Stimulated activated CD4-positive, alpha-beta T cell treated with anti-CD3 and anti-CD28 coated beads, TNF-alpha, amount 100 ng/mL, for 48 hours (primary cell): ENCODE results near the gene YEATS4.

Experiments used
- DNase-seq, 3 donors: peaks; one replicate each; pipeline ENCODE4 v3.0.0-alpha.2; 2020; ENCODE audit warnings: low read depth in 3 of 3

The YEATS4 gene

GRCh38 chr12:69392179-69392928 lies 32.8 kb downstream of the YEATS4 start:
- DNase-seq, result no peak

- DNase-seq, result no peak
These were observed 36.5 kb downstream of the YEATS4 start for GRCh38 chr12:69396041-69396440.

GRCh38 chr12:69396963-69397362 lies 37.4 kb downstream of the YEATS4 start:
- DNase-seq, result no peak

- DNase-seq, result no peak
These were observed 38.4 kb downstream of the YEATS4 start for GRCh38 chr12:69397978-69398377.

GRCh38 chr12:69401940-69402339 lies 42.4 kb downstream of the YEATS4 start:
- DNase-seq, result no peak

GRCh38 chr12:69404851-69405565 lies 45.5 kb downstream of the YEATS4 start:
- no peak for DNase-seq

GRCh38 chr12:69405566-69405865 lies 46.0 kb downstream of the YEATS4 start:
- no peak for DNase-seq

- DNase-seq, result no peak
These were observed 46.7 kb downstream of the YEATS4 start for GRCh38 chr12:69406217-69406616.

- DNase-seq, result no peak
These were observed 51.0 kb downstream of the YEATS4 start for GRCh38 chr12:69410571-69410970.

GRCh38 chr12:69412655-69413054 lies 53.1 kb downstream of the YEATS4 start:
- no peak for DNase-seq

GRCh38 chr12:69415471-69416275 lies 56.1 kb downstream of the YEATS4 start:
- DNase-seq, result no peak

- no peak for DNase-seq
These were observed 57.7 kb downstream of the YEATS4 start for GRCh38 chr12:69417231-69417630.

- DNase-seq, result no peak
These were observed 58.2 kb downstream of the YEATS4 start for GRCh38 chr12:69417741-69418167.

- DNase-seq, result no peak
These were observed 60.2 kb downstream of the YEATS4 start for GRCh38 chr12:69419701-69420100.

- DNase-seq, result no peak
These were observed 62.0 kb downstream of the YEATS4 start for GRCh38 chr12:69421548-69421947.

- DNase-seq, result no peak
These were observed 63.7 kb downstream of the YEATS4 start for GRCh38 chr12:69423037-69423905.

GRCh38 chr12:69425417-69425816 lies 65.9 kb downstream of the YEATS4 start:
- DNase-seq, result no peak

GRCh38 chr12:69428351-69429073 lies 69.0 kb downstream of the YEATS4 start:
- DNase-seq, result no peak

GRCh38 chr12:69430942-69431590 lies 71.5 kb downstream of the YEATS4 start:
- no peak for DNase-seq

- DNase-seq, result no peak
These were observed 72.2 kb downstream of the YEATS4 start for GRCh38 chr12:69431591-69432222.
